Right lung (tissue), 5 donors: ENCODE measurements around the gene PRPSAP1. TPM values are rescaled to one million over a fixed set of nuclear protein-coding genes. Genes with fewer than 3 reads are reported as not detected.
"Not testable (repeated sequence)": the region's sequence is repeated elsewhere in the genome, so short reads cannot be mapped to it uniquely, and the experiment has no call there.

ENCODE experiments used
- DNase-seq, 2 donors: peaks; one replicate each; pipeline ENCODE4 v3.0.0-alpha.2; 2013
- polyA plus RNA-seq, 5 donors: library from polyadenylated mRNA; unstranded; fragments of 120-200 nt; gene quantifications; one replicate each; pipeline versions ENCODE4 v1.2.1 to v1.2.3, GENCODE V29; 2013; ENCODE audit warnings: inconsistent platforms in 1 of 5, low replicate concordance in 1 of 5; ENCODE audit not compliant: insufficient read length in 5 of 5, insufficient read depth in 1 of 5

PRPSAP1 gene
- polyA plus RNA-seq, 5 donors = 76.4 to 93.8 (median 82.5) TPM

DNA sequence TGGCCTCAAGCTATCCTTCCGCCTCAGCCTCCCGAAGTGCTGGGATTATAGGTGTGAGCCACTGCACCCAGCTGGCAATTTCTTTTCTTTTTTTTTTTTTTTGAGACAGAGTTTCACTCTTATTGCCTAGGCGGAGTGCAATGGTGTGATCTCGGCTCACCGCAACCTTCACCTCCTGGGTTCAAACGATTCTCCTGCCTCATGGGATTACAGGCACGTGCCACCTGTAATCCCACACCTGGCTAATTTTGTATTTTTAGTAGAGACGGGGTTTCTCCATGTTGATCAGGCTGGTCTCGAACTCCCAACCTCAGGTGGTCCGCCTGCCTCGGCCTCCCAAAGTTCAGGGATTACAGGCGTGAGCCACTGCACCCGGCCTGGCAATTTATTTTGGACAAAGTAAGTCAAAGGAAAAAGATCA is 86.1 kb downstream of the PRPSAP1 start:
- DNase-seq = not testable (repeated sequence)

DNA sequence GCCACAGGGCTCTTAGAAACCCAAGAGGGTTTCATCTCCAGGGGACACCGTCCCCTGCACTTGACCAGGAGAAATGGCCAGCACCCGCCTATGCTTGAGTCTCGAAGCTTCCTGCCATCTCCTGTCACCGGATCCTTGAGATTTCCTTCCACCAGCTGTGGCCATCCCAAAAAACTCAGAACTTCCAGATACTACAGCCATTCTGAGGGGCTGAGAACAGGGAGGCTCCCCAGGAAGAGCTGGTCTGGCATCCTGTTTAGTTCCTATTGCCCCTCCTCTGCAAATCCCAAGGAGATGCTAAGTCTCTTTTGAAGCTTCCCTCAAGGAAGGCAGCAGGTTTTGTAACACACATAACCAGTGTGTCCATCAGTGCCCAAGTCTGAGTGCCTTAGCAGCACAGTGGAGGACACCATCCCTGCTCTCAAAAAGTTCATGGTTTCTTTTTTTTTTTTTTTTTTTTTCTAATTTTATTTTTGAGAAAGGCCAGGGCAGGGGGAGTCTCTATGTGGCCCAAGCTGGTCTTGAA is 86.6 kb downstream of the PRPSAP1 start:
- no peak for DNase-seq

DNA sequence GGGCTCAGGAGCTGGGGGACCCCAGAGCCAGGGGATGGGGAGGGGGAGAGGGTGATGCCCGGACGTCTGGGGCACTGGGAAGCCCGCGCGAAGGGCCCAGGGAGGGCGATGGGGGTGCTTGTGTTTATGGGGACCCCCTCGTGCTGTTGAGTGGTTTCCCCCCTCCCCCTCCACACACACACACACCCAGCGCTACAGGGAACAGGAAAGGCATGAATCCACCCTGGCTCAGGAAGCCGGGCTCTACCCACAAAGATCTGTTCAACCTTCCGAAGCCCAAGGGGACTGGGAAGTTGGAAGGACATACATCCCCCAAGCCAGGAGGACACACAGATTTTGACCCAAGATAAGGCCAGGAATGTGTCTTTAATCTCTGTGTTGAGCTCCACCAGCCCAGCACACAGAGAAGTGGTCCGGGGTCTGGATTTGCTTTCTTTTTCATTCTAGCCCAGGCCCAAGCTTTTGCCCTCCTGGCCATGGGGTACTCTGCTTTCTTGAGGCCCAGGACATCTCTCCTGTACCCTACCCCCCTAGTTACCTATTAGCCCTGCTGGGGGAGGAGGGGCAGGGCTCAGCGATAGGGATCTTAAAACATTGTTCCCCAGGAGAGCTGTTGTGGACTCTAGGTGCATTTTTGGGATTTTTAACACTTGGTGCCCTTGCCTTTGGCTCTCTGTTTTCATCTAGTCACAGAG is 87.3 kb downstream of the PRPSAP1 start:
- DNase-seq = no peak

DNA sequence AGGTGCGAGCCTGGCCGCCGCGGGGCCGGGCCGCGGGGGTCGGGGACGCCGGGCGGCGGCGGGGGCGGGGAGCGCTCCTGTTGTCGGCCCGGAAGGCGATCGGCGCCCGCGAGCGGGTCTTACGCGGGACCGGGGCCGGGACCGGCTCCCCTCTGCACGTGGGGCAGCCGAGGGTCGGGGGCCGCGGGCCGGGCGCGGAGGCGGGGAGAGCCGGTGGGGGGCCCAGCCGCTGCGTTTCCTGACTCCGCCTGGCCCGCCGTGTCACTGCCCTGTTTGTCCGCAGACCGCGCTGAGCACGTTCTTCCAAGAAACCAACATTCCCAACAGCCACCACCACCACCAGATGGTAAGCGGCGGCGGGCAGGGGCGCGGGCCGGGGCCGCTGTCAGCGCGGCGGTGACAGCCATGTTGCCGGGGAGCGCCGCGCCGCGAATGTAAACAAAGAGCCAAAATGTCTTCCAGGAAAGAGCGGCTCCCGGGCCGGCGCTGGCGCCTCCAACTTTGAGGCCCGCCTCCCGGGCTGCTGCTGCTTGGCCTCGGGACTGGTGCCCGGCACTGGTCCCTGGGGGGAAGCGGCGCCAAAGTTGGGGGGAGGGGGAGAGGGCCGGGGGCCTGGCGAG is 88.0 kb downstream of the PRPSAP1 start:
- peak in 1 of 2 donors; percentile 54 for DNase-seq

DNA sequence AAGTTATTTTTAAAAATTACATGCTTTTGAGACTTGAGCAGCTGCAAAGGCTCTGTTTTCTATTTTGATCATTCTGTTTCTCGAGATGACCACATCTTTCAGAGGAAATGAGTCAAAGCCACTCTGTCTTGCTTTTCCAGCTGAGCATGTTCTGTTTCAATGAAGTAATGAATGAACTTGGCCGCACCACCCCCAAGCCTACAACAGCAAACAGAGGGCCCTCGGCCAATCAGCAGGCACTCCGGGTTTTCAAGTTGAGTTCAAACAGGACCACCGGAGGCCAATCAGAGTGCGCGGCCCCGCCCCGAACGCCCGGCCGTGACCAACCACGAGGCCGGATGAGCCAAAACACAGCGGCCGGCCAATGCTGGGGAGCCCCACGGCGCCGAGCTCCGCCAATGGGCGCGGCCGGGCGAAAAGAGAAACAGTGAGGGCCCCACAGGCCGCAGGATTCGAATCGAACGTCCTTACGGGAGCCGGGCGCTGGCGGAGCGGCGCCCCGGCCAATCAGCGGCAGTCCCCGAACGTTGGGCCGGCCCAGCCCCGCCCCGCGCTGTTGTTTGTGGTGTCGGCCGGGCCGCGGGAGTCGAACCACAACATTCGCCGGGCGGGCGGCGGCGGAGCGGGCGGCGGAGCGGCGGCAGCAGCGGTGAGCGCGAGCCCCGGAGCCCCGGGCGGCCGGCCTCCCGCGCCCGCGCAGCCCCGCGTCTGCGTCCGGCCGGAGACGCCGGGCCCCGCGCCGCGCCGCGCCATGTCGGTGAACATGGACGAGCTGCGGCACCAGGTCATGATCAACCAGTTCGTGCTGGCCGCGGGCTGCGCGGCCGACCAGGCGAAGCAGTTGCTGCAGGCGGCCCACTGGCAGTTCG is 88.7 kb downstream of the PRPSAP1 start, which contains the start of gene UBALD2:
Gene UBALD2, plus strand, starts transcription at position 594 of the 869 bp plus-strand sequence. Its CDS starts 158 bp downstream, at position 752.
- peak; percentile 98 to 99 for DNase-seq

DNA sequence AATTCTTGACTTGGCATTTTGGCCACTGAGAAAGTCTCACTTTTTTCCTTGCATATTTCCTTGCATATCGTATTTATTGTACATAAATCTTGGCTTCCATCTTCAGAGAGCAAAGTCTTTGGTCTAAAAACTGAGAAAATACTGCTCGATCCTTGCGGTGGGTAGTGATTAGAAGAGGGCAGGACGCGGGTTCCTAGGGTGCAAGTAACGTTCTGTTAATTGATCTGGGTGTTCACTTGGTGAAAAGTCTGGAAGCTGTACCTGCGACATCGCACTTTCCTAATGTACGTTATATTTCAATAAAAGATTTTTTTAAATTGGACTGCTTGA is 89.3 kb downstream of the PRPSAP1 start:
- no peak for DNase-seq

DNA sequence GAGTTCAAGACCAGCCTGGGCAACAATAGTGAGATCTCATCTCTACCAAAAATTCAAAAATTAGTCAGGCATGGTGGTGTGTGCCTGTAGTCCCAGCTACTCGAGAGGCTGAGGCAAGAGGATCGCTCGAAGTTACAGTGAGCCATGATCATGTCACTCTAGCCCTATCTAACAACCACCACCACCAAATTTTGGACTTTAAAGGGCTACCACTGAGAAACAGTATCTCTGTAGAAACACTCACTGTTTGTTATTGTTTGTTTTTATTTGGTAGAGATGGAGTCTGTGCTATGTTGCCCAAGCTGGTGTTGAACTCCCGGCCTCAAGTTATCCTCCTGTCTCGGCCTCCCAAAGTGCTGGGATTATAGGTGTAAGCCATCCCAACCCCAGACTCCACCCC is 89.8 kb downstream of the PRPSAP1 start:
- no peak for DNase-seq

DNA sequence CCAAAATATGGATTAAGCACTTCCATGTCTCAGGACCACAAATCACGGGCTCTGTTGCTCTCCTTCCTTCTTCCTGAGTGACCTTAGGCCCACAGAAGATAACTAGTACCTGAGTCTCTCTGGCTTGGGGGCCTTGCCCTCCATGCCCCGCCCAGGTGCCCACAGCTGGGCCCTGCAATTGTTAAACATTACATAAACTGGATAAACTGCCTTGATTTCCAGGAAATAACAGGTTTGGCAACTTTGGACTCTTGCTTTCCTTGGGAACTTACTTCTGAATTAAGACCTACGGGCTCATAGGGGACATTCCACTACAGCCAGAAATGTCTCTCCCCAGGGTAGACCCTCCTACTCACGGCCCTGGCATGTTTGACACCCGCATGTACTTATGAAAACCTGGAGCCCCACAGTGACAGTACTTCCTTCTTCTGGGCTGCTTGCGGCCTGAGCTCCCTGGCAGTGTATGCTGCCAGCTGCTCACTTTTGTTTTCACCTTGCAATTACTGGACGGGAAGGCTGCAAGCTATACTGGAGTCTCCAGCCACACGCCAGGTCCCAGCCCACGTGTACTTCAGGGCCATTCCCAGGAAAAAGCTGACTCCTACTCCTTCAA is 90.9 kb downstream of the PRPSAP1 start:
- peak in 1 of 2 donors; percentile 72 for DNase-seq

DNA sequence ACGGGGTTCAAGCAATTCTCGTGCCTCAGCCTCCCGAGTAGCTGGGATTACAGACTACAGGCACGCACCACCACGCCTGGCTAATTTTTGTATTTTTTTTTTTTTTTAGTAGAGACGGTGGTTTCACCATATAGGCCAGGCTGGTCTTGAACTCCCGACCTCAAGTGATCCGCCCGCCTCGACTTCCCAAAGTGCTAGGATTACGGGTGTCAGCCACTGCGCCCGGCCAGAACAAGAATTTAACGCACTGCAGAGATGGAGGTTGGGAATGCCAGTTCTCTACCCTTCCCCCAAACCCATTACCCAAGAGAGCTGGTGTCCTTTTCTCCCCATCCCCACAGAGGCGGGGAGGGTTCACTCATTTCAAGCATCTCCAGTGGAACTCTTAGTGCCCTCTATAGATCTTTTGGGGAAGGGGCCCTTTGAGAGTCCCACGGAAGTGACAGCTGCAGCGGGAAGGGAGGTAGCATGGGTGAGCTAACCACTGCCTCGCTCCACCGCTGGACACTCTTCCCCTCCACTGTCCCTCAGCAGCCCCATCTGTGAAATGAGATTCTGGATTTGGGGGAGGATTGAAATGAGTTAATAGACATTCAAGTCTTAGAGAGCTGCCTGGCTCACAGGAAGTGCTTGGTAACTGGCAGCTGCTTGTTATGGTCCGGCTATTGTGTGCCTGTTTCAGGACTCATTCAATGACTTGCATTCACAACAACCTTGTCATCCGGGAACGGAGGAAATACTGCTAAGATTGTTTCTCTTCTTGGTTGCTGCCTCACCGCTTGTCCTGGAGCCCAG is 92.1 kb downstream of the PRPSAP1 start:
- DNase-seq = no peak

DNA sequence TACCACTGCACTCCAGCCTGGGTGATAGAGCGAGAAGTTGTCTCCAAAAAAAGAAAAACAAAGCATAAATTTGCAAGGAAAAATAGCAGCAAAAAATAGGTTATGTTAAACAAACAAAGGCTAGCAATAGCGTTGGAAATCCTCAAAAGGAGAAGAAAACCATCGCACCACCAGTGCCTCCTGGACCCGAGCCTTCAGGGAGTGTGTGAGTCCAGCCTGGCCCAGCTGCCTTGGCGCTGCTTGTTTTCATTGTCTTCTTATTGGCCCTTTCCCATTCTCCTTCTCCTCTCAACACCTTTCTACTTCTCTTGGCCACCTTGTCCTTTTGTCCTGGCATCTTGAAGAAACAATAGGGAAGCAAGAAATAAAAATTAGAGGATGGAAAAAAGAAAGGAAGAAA is 93.0 kb downstream of the PRPSAP1 start:
- no peak for DNase-seq

DNA sequence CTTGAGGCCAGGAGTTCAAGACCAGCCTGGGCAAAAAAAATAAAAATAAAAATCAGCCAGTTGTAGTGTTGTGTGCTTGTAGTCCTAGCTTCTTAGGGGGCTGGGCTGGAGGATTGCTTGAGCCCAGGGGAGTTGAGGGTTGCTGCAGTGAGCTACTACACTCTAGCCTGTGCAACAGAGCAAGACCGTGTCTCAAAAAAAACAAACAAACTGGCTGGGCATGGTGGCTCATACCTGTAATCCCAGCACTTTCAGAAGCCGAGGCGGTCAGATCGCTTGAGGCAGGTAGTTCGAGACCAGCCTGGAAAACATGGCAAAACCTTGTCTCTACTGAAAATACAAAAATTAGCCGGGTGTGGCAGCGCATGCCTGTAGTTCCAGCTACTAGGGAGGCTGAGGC is 93.5 kb downstream of the PRPSAP1 start:
- DNase-seq = no peak

Other genes starting within 250 kb of the PRPSAP1 start
- gene FOXJ1, start 212.7 kb downstream of the PRPSAP1 start, polyA plus RNA-seq = 10 to 100 TPM; 13.5 to 33.9 (median 20.6) TPM
- 10 to 100 TPM in 1 of 5 donors, 1 to 10 TPM in 4; 7.5 to 11.1 (median 8.6) TPM for gene RNF157, start 113.4 kb downstream of the PRPSAP1 start, polyA plus RNA-seq
- gene UBALD2, start 88.6 kb downstream of the PRPSAP1 start, polyA plus RNA-seq = 10 to 100 TPM; 20.4 to 47.9 (median 25.2) TPM
- 10 to 100 TPM in 1 of 5 donors, 1 to 10 TPM in 4; 5.0 to 10.2 (median 6.2) TPM for gene QRICH2, start 45.6 kb downstream of the PRPSAP1 start, polyA plus RNA-seq
- gene SPHK1, start 30.7 kb upstream of the PRPSAP1 start, polyA plus RNA-seq = 1 to 10 TPM; 3.2 to 9.1 (median 4.3) TPM
- 10 to 100 TPM; 21.0 to 28.6 (median 22.3) TPM for gene UBE2O, start 99.2 kb upstream of the PRPSAP1 start, polyA plus RNA-seq
- gene AANAT, start 113.7 kb upstream of the PRPSAP1 start, polyA plus RNA-seq = under 1 TPM in 3 of 5 donors, not detected in 2; 0.05 to 0.22 (median 0.19) TPM
- gene RHBDF2, start 147.5 kb upstream of the PRPSAP1 start, polyA plus RNA-seq = 10 to 100 TPM in 1 of 5 donors, 1 to 10 TPM in 4; 4.9 to 10.9 (median 9.0) TPM
- gene CYGB, start 183.8 kb upstream of the PRPSAP1 start, polyA plus RNA-seq = 10 to 100 TPM; 16.5 to 43.8 (median 30.4) TPM
- gene PRCD, start 186.1 kb upstream of the PRPSAP1 start, polyA plus RNA-seq = 10 to 100 TPM in 2 of 5 donors, 1 to 10 TPM in 3; 6.2 to 10.6 (median 9.2) TPM
- gene ST6GALNAC2, start 231.9 kb upstream of the PRPSAP1 start, polyA plus RNA-seq = 1 to 10 TPM; 1.2 to 6.2 (median 4.0) TPM